Measurements from ENCODE around the gene HAND1. TPM values are rescaled to one million over a fixed set of nuclear protein-coding genes. Genes with fewer than 3 reads are reported as not detected.
A peak's percentile ranks its signal among the peaks of the same experiment; 100 is the strongest.

Gene HAND1
- total RNA-seq, 1 experiment from 2014 or later: not detected

GRCh38 chr5:154449786-154450185 is 28.2 kb downstream of the HAND1 start:
- H4K20me1 ChIP-seq (ENCODE audit: insufficient read depth, low read depth, low read length): peaks cover 12% of the 10 kb centered on the region
- H3K4me2 ChIP-seq (ENCODE audit: low read depth, low read length, poor library complexity, severe bottlenecking): no peak overlapping the region
- peaks cover 17% of the 10 kb centered on the region; the same call in 1 of the 2 replicates for H3K36me3 ChIP-seq (ENCODE audit: insufficient read depth, low read length)
- H3K27me3 ChIP-seq (ENCODE audit: low read length): no peaks in the 10 kb centered on the region
- H3K9ac ChIP-seq (ENCODE audit: low read length): no peak overlapping the region
- peaks cover 56% of the 10 kb centered on the region for H3K79me2 ChIP-seq (ENCODE audit: low read length)
- peaks cover 24% of the 10 kb centered on the region for H3K4me1 ChIP-seq (ENCODE audit: low read length)
- no peak for DNase-seq
- no peak overlapping the region for H3K27ac ChIP-seq (ENCODE audit: low read length)
- no peak overlapping the region for H3K4me3 ChIP-seq (ENCODE audit: low read length)
- H3K9me2 ChIP-seq (replicated peaks; ENCODE audit: insufficient read depth, low read length): no peaks in the 10 kb centered on the region
- no peaks in the 10 kb centered on the region for H3K9me3 ChIP-seq (ENCODE audit: low read length)
- no peak overlapping the region for H2AFZ ChIP-seq (ENCODE audit: low read length)

GRCh38 chr5:154447089-154447725 is 30.8 kb downstream of the HAND1 start:
- Histone ChIP-seq H3K36me3 (ENCODE audit: insufficient read depth, low read length) (peaks cover 14% of the 10 kb centered on the region; the same call in 1 of the 2 replicates), H3K4me1 (ENCODE audit: low read length) (peaks cover 36% of the 10 kb centered on the region), H3K4me2 (ENCODE audit: low read depth, low read length, poor library complexity, severe bottlenecking) (peak overlapping the region; percentile 98), H3K9me2 (replicated peaks; ENCODE audit: insufficient read depth, low read length) (no peaks in the 10 kb centered on the region), H4K20me1 (ENCODE audit: insufficient read depth, low read depth, low read length) (peaks cover 12% of the 10 kb centered on the region), H3K9ac (ENCODE audit: low read length) (peak overlapping the region; percentile 87), H3K79me2 (ENCODE audit: low read length) (peaks cover 77% of the 10 kb centered on the region), H3K27me3 (ENCODE audit: low read length) (no peaks in the 10 kb centered on the region), H3K9me3 (ENCODE audit: low read length) (no peaks in the 10 kb centered on the region), H3K27ac (ENCODE audit: low read length) (no peak overlapping the region), H2AFZ (ENCODE audit: low read length) (no peak overlapping the region), H3K4me3 (ENCODE audit: low read length) (peak overlapping the region; percentile 99)
- DNase-seq: peak; percentile 43

DNA sequence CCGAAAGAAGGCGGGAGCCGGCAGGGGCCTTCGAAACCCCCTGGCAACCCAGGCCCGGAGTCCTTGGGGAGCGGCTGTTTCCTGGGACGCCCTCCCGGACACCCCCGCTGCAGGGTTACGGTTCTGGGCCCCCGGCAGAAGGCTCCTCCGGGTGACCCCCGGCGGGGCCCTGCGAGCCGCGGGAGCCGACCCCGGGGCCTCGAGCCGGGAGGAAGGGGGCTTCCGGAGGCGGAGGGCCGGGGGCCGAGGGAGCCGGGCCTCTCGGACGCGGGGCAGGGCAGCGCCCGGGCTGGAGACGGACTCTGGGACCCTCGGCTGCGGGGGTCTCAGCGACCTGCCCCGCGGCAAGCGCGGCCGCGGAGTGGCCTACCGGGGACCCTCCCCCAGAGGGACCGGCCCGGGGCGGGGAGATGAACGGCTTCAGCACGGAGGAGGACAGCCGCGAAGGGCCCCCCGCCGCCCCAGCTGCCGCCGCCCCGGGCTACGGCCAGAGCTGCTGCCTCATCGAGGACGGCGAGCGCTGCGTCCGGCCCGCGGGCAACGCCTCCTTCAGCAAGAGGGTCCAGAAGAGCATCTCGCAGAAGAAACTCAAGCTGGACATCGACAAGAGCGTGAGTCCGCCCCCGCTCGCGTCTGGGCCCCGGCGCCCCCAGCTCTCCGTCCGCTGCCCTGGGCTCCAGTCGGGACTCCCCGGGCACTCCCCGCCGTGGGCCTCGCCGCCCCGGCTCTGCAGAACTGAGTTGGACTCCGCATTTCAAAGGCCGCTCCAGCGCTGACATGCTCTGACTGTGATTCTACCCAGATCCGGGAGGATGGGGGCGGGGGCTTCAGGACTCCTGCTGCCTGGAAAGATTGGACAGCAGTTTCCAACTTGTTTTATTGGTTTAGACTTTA is 31.6 kb downstream of the HAND1 start:
- Histone ChIP-seq H2AFZ (ENCODE audit: low read length) (0 out of 2 replicates have a peak overlapping the region, but pooled peaks have one; percentile 27), H3K4me1 (ENCODE audit: low read length) (peaks cover 36% of the 10 kb centered on the region), H3K27me3 (ENCODE audit: low read length) (no peaks in the 10 kb centered on the region), H4K20me1 (ENCODE audit: insufficient read depth, low read depth, low read length) (peaks cover 12% of the 10 kb centered on the region), H3K9me3 (ENCODE audit: low read length) (no peaks in the 10 kb centered on the region), H3K4me3 (ENCODE audit: low read length) (peak overlapping the region; percentile 99), H3K79me2 (ENCODE audit: low read length) (peaks cover 80% of the 10 kb centered on the region), H3K9me2 (replicated peaks; ENCODE audit: insufficient read depth, low read length) (no peaks in the 10 kb centered on the region), H3K9ac (ENCODE audit: low read length) (peak overlapping the region; percentile 87), H3K4me2 (ENCODE audit: low read depth, low read length, poor library complexity, severe bottlenecking) (peak overlapping the region; percentile 98), H3K36me3 (ENCODE audit: insufficient read depth, low read length) (peaks cover 13% of the 10 kb centered on the region; the same call in 1 of the 2 replicates), H3K27ac (ENCODE audit: low read length) (no peak overlapping the region)
- peak; percentile 67 for DNase-seq

DNA sequence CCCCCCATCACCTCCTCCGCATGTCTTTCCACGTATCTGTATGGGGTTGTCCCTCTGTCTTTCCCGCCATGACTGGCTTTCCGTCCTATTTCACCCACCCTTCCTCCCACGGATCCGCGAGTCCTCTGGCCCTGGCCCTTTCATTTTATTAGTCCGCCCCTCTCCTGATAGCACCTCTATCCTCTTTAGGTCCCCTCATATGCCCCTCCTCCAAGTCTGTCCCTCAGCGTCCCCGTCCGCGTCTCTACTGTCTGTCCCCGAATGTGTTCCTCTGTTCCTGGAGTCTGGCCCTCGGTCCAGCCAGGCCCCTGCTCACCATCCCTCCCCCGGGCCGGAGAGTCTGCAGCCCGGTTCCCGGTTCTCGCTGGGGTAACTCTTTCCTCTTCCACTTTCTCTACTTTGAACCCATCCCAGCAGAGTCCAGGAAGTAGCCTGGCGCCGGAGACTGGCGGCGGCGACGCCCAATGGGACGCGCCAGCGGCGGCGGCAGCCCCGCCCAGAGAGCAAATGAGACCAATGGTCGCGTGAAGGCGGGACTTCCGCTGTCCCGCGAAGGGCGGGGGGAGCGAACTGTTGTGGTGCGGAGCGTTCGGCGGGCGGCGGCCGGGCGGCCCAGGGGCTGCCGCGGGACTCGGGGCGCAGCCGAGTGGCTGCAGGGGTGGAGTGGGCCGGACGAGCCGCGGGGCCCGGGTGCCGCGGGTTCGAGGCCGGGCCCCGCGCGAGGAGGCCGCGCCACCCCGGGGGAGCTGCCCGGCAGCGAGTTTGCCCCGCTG is 32.4 kb downstream of the HAND1 start, which contains the start of gene SAP30L:
TSS of gene SAP30L (plus strand) at position 576 of the 773 bp plus-strand sequence. CDS start 608 bp downstream, outside the sequence.
- H3K9me2 ChIP-seq (replicated peaks; ENCODE audit: insufficient read depth, low read length): no peaks in the 10 kb centered on the region
- 0 out of 2 replicates have a peak within 1 kb of the TSS, but pooled peaks have one; percentile 29 for H3K27ac ChIP-seq (ENCODE audit: low read length)
- peak within 1 kb of the TSS; percentile 95 for H3K9ac ChIP-seq (ENCODE audit: low read length)
- H3K9me3 ChIP-seq (ENCODE audit: low read length): no peaks in the 10 kb centered on the region
- H4K20me1 ChIP-seq (ENCODE audit: insufficient read depth, low read depth, low read length): peaks cover 12% of the 10 kb centered on the region
- H2AFZ ChIP-seq (ENCODE audit: low read length): peak within 1 kb of the TSS; percentile 88
- peak; percentile 97 for DNase-seq
- H3K4me1 ChIP-seq (ENCODE audit: low read length): peaks cover 36% of the 10 kb centered on the region
- peaks cover 81% of the 10 kb centered on the region for H3K79me2 ChIP-seq (ENCODE audit: low read length)
- H3K4me2 ChIP-seq (ENCODE audit: low read depth, low read length, poor library complexity, severe bottlenecking): peak within 1 kb of the TSS; percentile 99
- peaks cover 16% of the 10 kb centered on the region; the same call in 1 of the 2 replicates for H3K36me3 ChIP-seq (ENCODE audit: insufficient read depth, low read length)
- H3K4me3 ChIP-seq (ENCODE audit: low read length): peak within 1 kb of the TSS; percentile 99
- no peaks in the 10 kb centered on the region for H3K27me3 ChIP-seq (ENCODE audit: low read length)

DNA sequence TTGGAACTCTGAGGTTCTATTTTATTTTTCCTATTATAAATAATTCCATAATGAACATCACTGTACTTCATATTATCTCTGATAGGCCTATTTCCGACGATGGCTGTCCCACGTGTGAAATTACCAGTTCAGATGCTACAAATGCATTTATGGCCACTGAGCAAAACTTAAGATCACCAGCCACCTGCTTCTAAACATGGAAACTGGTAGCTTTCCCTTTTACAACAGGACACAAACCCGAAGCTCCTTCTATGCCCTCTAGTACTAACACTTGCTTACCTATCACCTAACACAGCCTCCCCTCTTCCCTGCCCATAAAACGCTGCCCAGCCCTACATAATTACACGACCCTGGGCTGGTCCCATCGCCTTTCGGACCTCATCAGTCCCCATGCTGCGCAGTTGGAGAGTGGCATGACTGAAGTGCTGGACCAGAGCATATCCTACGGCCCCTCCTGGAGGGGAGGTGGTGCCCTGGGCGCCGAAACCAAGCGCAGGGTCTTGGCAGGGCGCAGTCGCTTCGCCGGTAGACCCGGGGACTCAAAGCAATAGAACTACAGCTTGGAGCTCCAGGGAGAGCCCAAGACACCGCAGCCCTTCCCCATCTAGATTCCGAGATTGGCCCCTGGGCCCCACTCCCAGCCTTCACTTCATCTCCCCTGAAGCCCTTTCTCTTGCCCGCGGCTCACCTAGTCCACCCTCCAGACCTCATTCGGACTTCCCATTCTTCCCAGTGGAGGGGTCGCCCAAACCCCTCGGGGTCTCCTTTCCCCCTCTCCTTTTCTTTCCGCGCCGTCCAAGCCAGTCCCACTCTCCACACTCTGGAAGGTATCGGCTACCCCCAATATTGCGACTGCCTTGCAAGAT is 33.2 kb downstream of the HAND1 start:
- H3K4me2 ChIP-seq (ENCODE audit: low read depth, low read length, poor library complexity, severe bottlenecking): peak overlapping the region; percentile 99
- no peaks in the 10 kb centered on the region for H3K27me3 ChIP-seq (ENCODE audit: low read length)
- DNase-seq: peak; percentile 62
- H2AFZ ChIP-seq (ENCODE audit: low read length): peak overlapping the region; percentile 88
- no peaks in the 10 kb centered on the region for H3K9me2 ChIP-seq (replicated peaks; ENCODE audit: insufficient read depth, low read length)
- H3K27ac ChIP-seq (ENCODE audit: low read length): no peak overlapping the region
- H3K4me1 ChIP-seq (ENCODE audit: low read length): peaks cover 36% of the 10 kb centered on the region
- H4K20me1 ChIP-seq (ENCODE audit: insufficient read depth, low read depth, low read length): peaks cover 12% of the 10 kb centered on the region
- H3K4me3 ChIP-seq (ENCODE audit: low read length): peak overlapping the region; percentile 99
- H3K36me3 ChIP-seq (ENCODE audit: insufficient read depth, low read length): peaks cover 14% of the 10 kb centered on the region; the same call in 1 of the 2 replicates
- H3K9me3 ChIP-seq (ENCODE audit: low read length): no peaks in the 10 kb centered on the region
- peak overlapping the region; percentile 95 for H3K9ac ChIP-seq (ENCODE audit: low read length)
- H3K79me2 ChIP-seq (ENCODE audit: low read length): peaks cover 74% of the 10 kb centered on the region

GRCh38 chr5:154442801-154443200 is 35.2 kb downstream of the HAND1 start:
- no peaks in the 10 kb centered on the region for H3K9me2 ChIP-seq (replicated peaks; ENCODE audit: insufficient read depth, low read length)
- peaks cover 56% of the 10 kb centered on the region for H3K79me2 ChIP-seq (ENCODE audit: low read length)
- H4K20me1 ChIP-seq (ENCODE audit: insufficient read depth, low read depth, low read length): peaks cover 8% of the 10 kb centered on the region
- no peak for DNase-seq
- peaks cover 22% of the 10 kb centered on the region for H3K4me1 ChIP-seq (ENCODE audit: low read length)
- H3K36me3 ChIP-seq (ENCODE audit: insufficient read depth, low read length): peaks cover 28% of the 10 kb centered on the region
- no peak overlapping the region for H3K4me2 ChIP-seq (ENCODE audit: low read depth, low read length, poor library complexity, severe bottlenecking)
- no peak overlapping the region for H3K4me3 ChIP-seq (ENCODE audit: low read length)
- H2AFZ ChIP-seq (ENCODE audit: low read length): no peak overlapping the region
- no peak overlapping the region for H3K9ac ChIP-seq (ENCODE audit: low read length)
- H3K27me3 ChIP-seq (ENCODE audit: low read length): no peaks in the 10 kb centered on the region
- H3K9me3 ChIP-seq (ENCODE audit: low read length): no peaks in the 10 kb centered on the region
- H3K27ac ChIP-seq (ENCODE audit: low read length): no peak overlapping the region

GRCh38 chr5:154440540-154440939 is 37.5 kb downstream of the HAND1 start:
- Histone ChIP-seq H3K4me2 (ENCODE audit: low read depth, low read length, poor library complexity, severe bottlenecking) (no peak overlapping the region), H3K4me3 (ENCODE audit: low read length) (no peak overlapping the region), H3K9me3 (ENCODE audit: low read length) (no peaks in the 10 kb centered on the region), H3K36me3 (ENCODE audit: insufficient read depth, low read length) (peaks cover 38% of the 10 kb centered on the region), H3K9me2 (replicated peaks; ENCODE audit: insufficient read depth, low read length) (no peaks in the 10 kb centered on the region), H3K27ac (ENCODE audit: low read length) (no peak overlapping the region), H4K20me1 (ENCODE audit: insufficient read depth, low read depth, low read length) (no peaks in the 10 kb centered on the region), H3K79me2 (ENCODE audit: low read length) (peaks cover 38% of the 10 kb centered on the region), H2AFZ (ENCODE audit: low read length) (no peak overlapping the region), H3K9ac (ENCODE audit: low read length) (no peak overlapping the region), H3K4me1 (ENCODE audit: low read length) (peaks cover 12% of the 10 kb centered on the region), H3K27me3 (ENCODE audit: low read length) (no peaks in the 10 kb centered on the region)
- no peak for DNase-seq
